ENCODE data around the gene ASXL3. TPM values are rescaled to one million over a fixed set of nuclear protein-coding genes. Genes with fewer than 3 reads are reported as not detected.

ASXL3 gene
- total and polyA plus RNA-seq, 2 donors (not counting 3 experiments of a cell fraction or from before 2014, with no cell fraction given), result 0.07 to 0.27 TPM

DNA sequence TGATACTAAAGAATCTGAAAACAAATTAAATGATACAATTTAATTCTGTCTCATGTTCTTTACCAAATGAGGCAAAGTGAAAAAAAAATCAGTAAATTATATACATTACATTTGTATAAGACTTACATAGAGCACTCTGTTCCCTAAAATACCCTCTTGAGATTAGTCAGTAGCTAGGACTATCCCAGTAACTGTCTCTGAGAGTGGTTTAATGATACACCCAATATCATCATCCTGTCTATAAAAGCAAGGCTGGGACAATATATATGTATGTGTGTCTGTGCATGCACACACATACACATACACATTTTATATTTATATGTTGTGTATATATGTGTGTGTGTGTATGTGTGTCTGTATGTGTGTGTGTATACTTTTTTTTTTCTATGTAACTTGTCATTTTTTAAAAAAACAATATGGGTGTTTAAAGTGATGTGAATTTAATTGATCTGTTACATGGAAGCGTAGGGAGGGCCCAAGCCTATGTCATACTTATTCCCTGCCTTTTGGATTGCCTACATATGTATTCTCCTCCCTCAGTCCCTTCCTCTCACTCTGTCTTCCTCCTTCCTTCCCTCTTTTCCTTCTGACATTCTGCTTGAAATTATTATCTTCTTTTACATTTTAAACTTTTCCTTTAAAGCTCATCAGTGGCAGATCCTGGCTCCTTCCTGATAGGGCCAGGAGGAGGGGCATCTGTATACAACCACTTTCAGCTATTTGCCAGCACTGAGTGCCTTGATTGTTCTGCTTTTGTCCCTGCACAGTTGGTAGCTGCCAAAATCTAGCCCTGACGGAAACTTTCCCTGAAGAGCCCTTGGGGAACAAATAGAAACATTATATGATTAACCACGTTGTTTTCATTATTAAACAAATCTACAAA, 6.8 kb downstream of the ASXL3 start:
- TF ChIP-seq GATA2 (IDR thresholded peaks at IDR 0.05; ENCODE audit: insufficient read depth, insufficient read length, low read depth, low read length) (no peak), JUN (IDR thresholded peaks at IDR 0.05; ENCODE audit: borderline replicate concordance, insufficient read depth, insufficient read length, low read depth) (no peak), POLR2A (IDR thresholded peaks at IDR 0.05; ENCODE audit: low read depth, low read length) (no peak), CTCF (IDR thresholded peaks at IDR 0.05; ENCODE audit: extremely low read depth in 1 of 2, insufficient read depth in 1 of 2, low read depth in 1 of 2, low read length in 2 of 2) (no peak), FOS (IDR thresholded peaks at IDR 0.05; ENCODE audit: borderline replicate concordance, insufficient read depth, low read length) (no peak), EZH2 (IDR thresholded peaks at IDR 0.05; ENCODE audit: borderline replicate concordance, low read depth, low read length, severe bottlenecking) (no peak), MYC (IDR thresholded peaks at IDR 0.05; ENCODE audit: low read depth, low read length) (no peak), POLR2AphosphoS5 (IDR thresholded peaks at IDR 0.05; ENCODE audit: insufficient read depth, low read depth, low read length) (no peak)
- TF ChIP-seq, protein P1, sequence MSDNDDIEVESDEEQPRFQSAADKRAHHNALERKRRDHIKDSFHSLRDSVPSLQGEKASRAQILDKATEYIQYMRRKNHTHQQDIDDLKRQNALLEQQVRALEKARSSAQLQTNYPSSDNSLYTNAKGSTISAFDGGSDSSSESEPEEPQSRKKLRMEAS (IDR thresholded peaks at IDR 0.05; ENCODE audit: insufficient read depth, insufficient read length), result no peak
- BruUV-seq (replicated peaks), result no TSS peak
- no peak overlapping the region for H3K4me2 ChIP-seq (ENCODE audit: insufficient read depth, low read length)
- H3K79me2 ChIP-seq (ENCODE audit: control insufficient read depth, insufficient read depth, low read length), result no peaks in the 10 kb centered on the region
- no peaks in the 10 kb centered on the region for H4K20me1 ChIP-seq (replicated peaks; ENCODE audit: control insufficient read depth, extremely low read depth, insufficient read depth, low read length)
- CTCF ChIA-PET, result no interaction called here
- no peaks in the 10 kb centered on the region for H3K9me1 ChIP-seq (replicated peaks; ENCODE audit: control insufficient read depth, extremely low read depth, insufficient read depth, low read length)
- FAIRE-seq (no peak), DNase-seq (ENCODE audit: low read depth, low spot score) (no peak)
- dilution Hi-C loops (cut with MboI; ENCODE audit: extremely low pct_ligation_motif_present, low sequenced_read_pairs) (no loop called here), intact Hi-C loops (cut with micrococcal nuclease) (no loop called here)
- no peak overlapping the region for H2AFZ ChIP-seq (ENCODE audit: low read depth, low read length)
- no peaks in the 10 kb centered on the region for H3K9me3 ChIP-seq (replicated peaks; ENCODE audit: control insufficient read depth, insufficient read depth, low read length)
- H3K36me3 ChIP-seq (ENCODE audit: control insufficient read depth in 2 of 2, extremely low read depth in 1 of 2, insufficient read depth in 2 of 2, low read length in 2 of 2), result no peaks in the 10 kb centered on the region
- H3K27me3 ChIP-seq (ENCODE audit: control insufficient read depth in 2 of 2, insufficient read depth in 2 of 2, low read length in 2 of 2), result peaks cover 6 to 20% of the 10 kb centered on the region in 2 experiments
- H3K27ac ChIP-seq (ENCODE audit: insufficient read depth, low read depth, low read length), result no peak overlapping the region
- H3K9ac ChIP-seq (replicated peaks; ENCODE audit: extremely low read depth, insufficient read depth, low read length), result no peak overlapping the region
- no peaks in the 10 kb centered on the region for H3K4me1 ChIP-seq (ENCODE audit: control insufficient read depth, extremely low read depth, insufficient read depth, low read length)
- POLR2A ChIA-PET, result no interaction called here
- no peak overlapping the region for H3K4me3 ChIP-seq (replicated peaks in 1 of 3; ENCODE audit: insufficient read depth in 1 of 3, low read depth in 1 of 3, low read length in 3 of 3)
